Liver (tissue), 3 donors: Measurements from ENCODE around the gene ST6GALNAC4.

ENCODE experiments used
- EGR1 ChIP-seq, 2 donors: IDR thresholded peaks; 2 replicates each; pipeline ENCODE4 v1.6.1; 2016 to 2018; ENCODE audit warnings: antibody characterized with exemption in 2 of 2, low read depth in 2 of 2
- GABPA ChIP-seq, 2 donors: IDR thresholded peaks in 1 of 2; conservative IDR thresholded peaks in 1 of 2; 2 replicates each; pipeline ENCODE4 v1.6.1; 2016; ENCODE audit warnings: antibody characterized with exemption in 2 of 2, mild to moderate bottlenecking in 1 of 2, moderate library complexity in 1 of 2
- HNF4G ChIP-seq: IDR thresholded peaks from 2 replicates; pipeline ENCODE4 v1.6.1; 2016; ENCODE audit warnings: antibody characterized with exemption
- MAX ChIP-seq: IDR thresholded peaks from 2 replicates; pipeline ENCODE4 v1.6.1; 2016; ENCODE audit warnings: antibody characterized with exemption
- RAD21 ChIP-seq, 2 donors: IDR thresholded peaks; 2 replicates each; pipeline ENCODE4 v1.6.1; 2016; ENCODE audit warnings: antibody characterized with exemption in 2 of 2, mild to moderate bottlenecking in 2 of 2
- REST ChIP-seq: IDR thresholded peaks from 2 replicates; pipeline ENCODE4 v1.6.1; 2016; ENCODE audit warnings: antibody characterized with exemption, mild to moderate bottlenecking
- YY1 ChIP-seq: IDR thresholded peaks from 2 replicates; pipeline ENCODE4 v1.6.1; 2016; ENCODE audit warnings: antibody characterized with exemption, mild to moderate bottlenecking
- ZBTB33 ChIP-seq: IDR thresholded peaks from 2 replicates; pipeline ENCODE4 v1.6.1; 2016; ENCODE audit warnings: antibody characterized with exemption
- TF ChIP-seq, protein P1 (sequence below): fragments of 150-350 bp; IDR thresholded peaks from 2 replicates; pipeline ENCODE4 v1.5.1; 2017; ENCODE audit warnings: improper control_type of control experiment, low read depth, low read length; ENCODE audit not compliant: missing input control
- donor health status: healthy.
- donor health status: healthy.

GRCh38 chr9:127869310-127870152, 47.3 kb downstream of the ST6GALNAC4 start:
- TF ChIP-seq ZBTB33, result no peak
- no peak for TF ChIP-seq EGR1 (IDR thresholded peaks at IDR 0.05; ENCODE audit: low read depth in 2 of 2)
- TF ChIP-seq, protein P1, sequence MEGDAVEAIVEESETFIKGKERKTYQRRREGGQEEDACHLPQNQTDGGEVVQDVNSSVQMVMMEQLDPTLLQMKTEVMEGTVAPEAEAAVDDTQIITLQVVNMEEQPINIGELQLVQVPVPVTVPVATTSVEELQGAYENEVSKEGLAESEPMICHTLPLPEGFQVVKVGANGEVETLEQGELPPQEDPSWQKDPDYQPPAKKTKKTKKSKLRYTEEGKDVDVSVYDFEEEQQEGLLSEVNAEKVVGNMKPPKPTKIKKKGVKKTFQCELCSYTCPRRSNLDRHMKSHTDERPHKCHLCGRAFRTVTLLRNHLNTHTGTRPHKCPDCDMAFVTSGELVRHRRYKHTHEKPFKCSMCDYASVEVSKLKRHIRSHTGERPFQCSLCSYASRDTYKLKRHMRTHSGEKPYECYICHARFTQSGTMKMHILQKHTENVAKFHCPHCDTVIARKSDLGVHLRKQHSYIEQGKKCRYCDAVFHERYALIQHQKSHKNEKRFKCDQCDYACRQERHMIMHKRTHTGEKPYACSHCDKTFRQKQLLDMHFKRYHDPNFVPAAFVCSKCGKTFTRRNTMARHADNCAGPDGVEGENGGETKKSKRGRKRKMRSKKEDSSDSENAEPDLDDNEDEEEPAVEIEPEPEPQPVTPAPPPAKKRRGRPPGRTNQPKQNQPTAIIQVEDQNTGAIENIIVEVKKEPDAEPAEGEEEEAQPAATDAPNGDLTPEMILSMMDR, result peak; percentile 97
- no peak for TF ChIP-seq MAX
- peak; percentile 96 to 97 for TF ChIP-seq RAD21 (IDR thresholded peaks at IDR 0.05)
- TF ChIP-seq GABPA (IDR thresholded peaks at IDR 0.05 in 1 of 2, conservative IDR thresholded peaks at IDR 0.05 in 1 of 2), result no peak
- no peak for TF ChIP-seq REST
- TF ChIP-seq YY1, result no peak
- TF ChIP-seq HNF4G, result no peak
